Kidney (tissue), 14 donors: ENCODE data around the gene CCDC57. TPM values are rescaled to one million over a fixed set of nuclear protein-coding genes. Genes with fewer than 3 reads are reported as not detected.

Experiments used
- DNase-seq, 5 donors: peaks; one replicate each; pipeline ENCODE4 v3.0.0-alpha.2; 2013 to 2020
- FAIRE-seq: peaks from 2 replicates; lab custom pipeline; 2012; peaks lifted over from hg19 to GRCh38; lab: Jason Lieb, UNC
- H3K27ac ChIP-seq, 2 donors: one replicate each; pipeline ENCODE4 v1.7.0; 2013; ENCODE audit warnings: low read depth in 2 of 2, low read length in 2 of 2, inconsistent platforms in 1 of 2
- H3K27me3 ChIP-seq: one replicate; pipeline ENCODE4 v1.7.1; 2013; ENCODE audit warnings: low read length, inconsistent platforms; ENCODE audit not compliant: control insufficient read depth, insufficient read depth
- H3K36me3 ChIP-seq, 3 donors: one replicate each; pipeline versions ENCODE4 v1.7.0 to v1.7.1; 2013; ENCODE audit warnings: low read length in 3 of 3, control low read depth in 1 of 3, inconsistent platforms in 1 of 3; ENCODE audit not compliant: insufficient read depth in 3 of 3, control insufficient read depth in 2 of 3
- H3K4me1 ChIP-seq, 3 donors: one replicate each; pipeline versions ENCODE4 v1.7.0 to v1.7.1; 2013; ENCODE audit warnings: low read length in 3 of 3, inconsistent platforms in 1 of 3, low read depth in 1 of 3; ENCODE audit not compliant: control insufficient read depth in 2 of 3, insufficient read depth in 2 of 3
- H3K4me3 ChIP-seq, 3 donors: one replicate each; pipeline versions ENCODE4 v1.7.0 to v1.8.1; 2013; ENCODE audit warnings: low read length in 3 of 3, control low read depth in 1 of 3, inconsistent platforms in 1 of 3
- H3K9ac ChIP-seq, 3 donors: one replicate each; pipeline versions ENCODE4 v1.7.0 to v1.7.1; 2013; ENCODE audit warnings: low read length in 3 of 3, control low read depth in 1 of 3, inconsistent platforms in 1 of 3
- H3K9me3 ChIP-seq, 3 donors: one replicate each; pipeline versions ENCODE4 v1.7.0 to v1.7.1; 2013; ENCODE audit warnings: low read length in 3 of 3, control low read depth in 1 of 3, inconsistent platforms in 1 of 3; ENCODE audit not compliant: control insufficient read depth in 2 of 3, insufficient read depth in 1 of 3
- intact Hi-C: fragments of 100-400 bp; cut with DNase I; formaldehyde crosslinking; loops from one replicate; pipeline ENCODE4 v1.11.1; 2022
- polyA plus RNA-seq: library from polyadenylated mRNA; stranded (reverse); fragments of 350-450 nt; fragmentation: Illumina TruSeq; extraction: RNeasy Lipid Tissue Mini Kit (QIAGEN cat#74804); gene quantifications from one replicate; pipeline ENCODE4 v1.2.3, GENCODE V29; 2014; ENCODE audit warnings: low read depth, low replicate concordance; ENCODE audit not compliant: insufficient read depth
- total RNA-seq: library from RNA; stranded (reverse); fragmentation: NEBNext Ultra II Directional; extraction: Animal tissue kit (Norgen Biotek cat#: 25700); gene quantifications from one replicate; pipeline ENCODE4 v1.2.1, GENCODE V29; 2021
- TF ChIP-seq, protein P1 (sequence below): IDR thresholded peaks from 3 replicates; pipeline ENCODE4 v1.5.1; 2012; ENCODE audit warnings: mild to moderate bottlenecking, moderate library complexity, borderline replicate concordance; ENCODE audit not compliant: insufficient read depth; ENCODE audit errors: extremely low read depth
- donor health status: control.
- donor health status: control.
- donor health status: control.
- donor health status: control.
- donor health status: control.
- donor health status: DM: yes; HTN: yes; CAD: no.
- donor health status: Normal renal cell carcinoma (clear cell type).

The CCDC57 gene
- total and polyA plus RNA-seq, 2 donors from 2014 or later = 46.7 to 79.4 TPM

DNA sequence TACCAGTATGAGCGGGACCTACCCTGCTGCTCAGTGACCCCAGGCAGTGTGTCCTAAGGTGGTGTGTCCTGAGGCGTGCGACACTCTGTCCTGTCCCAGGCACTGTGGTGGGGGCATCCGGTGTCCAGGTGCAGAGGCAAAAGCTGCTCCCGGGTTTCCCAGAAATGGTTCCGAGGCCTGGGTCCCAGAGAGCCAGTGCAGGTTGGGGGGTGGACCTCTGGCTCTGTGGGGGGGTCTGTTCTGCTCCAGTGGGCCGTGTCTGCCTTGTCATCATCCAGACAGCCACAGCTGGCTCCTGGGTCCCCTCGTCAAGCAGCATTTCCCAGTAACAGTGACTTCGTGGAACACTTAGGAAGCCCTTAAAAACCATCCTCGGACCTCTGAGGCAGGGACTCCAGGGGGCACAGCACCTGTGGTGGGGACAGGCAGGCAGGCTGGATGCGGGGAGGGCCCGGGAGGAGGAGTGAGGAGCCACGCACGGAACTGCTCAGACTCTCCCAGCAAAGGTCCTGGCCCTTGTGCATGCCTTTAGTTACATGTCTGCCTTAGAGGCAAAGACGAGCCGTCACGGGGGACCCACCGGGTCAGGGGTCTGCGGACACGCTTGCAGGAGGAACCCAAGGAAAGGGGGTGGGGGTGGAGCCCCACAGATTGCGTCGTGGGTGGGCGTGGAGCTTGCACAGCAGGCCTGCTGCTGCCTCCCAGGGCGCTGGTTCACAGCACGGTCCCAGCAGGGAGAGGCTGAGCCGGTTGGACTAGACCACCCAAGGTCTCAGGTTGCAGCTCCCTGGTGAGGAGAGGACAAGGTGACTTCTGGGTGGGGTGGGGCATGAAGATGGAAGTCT is 21.8 kb upstream of the CCDC57 start:
- no peaks in the 10 kb centered on the region for H3K36me3 ChIP-seq
- H3K27ac ChIP-seq = no peak overlapping the region
- H3K4me3 ChIP-seq = no peak overlapping the region
- TF ChIP-seq, protein P1, sequence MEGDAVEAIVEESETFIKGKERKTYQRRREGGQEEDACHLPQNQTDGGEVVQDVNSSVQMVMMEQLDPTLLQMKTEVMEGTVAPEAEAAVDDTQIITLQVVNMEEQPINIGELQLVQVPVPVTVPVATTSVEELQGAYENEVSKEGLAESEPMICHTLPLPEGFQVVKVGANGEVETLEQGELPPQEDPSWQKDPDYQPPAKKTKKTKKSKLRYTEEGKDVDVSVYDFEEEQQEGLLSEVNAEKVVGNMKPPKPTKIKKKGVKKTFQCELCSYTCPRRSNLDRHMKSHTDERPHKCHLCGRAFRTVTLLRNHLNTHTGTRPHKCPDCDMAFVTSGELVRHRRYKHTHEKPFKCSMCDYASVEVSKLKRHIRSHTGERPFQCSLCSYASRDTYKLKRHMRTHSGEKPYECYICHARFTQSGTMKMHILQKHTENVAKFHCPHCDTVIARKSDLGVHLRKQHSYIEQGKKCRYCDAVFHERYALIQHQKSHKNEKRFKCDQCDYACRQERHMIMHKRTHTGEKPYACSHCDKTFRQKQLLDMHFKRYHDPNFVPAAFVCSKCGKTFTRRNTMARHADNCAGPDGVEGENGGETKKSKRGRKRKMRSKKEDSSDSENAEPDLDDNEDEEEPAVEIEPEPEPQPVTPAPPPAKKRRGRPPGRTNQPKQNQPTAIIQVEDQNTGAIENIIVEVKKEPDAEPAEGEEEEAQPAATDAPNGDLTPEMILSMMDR = no peak
- H3K9me3 ChIP-seq = no peaks in the 10 kb centered on the region
- intact Hi-C loops = loop anchor here (10.0 kb wide), 1 partner anchor 90 kb away; no protein-coding TSS in a partner anchor
- FAIRE-seq = no peak
- peak; percentile 70 to 88 (median 78) for DNase-seq
- H3K9ac ChIP-seq = peak overlapping the region in 1 of 3 donors; percentile 34
- peaks cover 0 to 60% (median 19%) of the 10 kb centered on the region in 3 donors for H3K4me1 ChIP-seq
- H3K27me3 ChIP-seq = no peaks in the 10 kb centered on the region

DNA sequence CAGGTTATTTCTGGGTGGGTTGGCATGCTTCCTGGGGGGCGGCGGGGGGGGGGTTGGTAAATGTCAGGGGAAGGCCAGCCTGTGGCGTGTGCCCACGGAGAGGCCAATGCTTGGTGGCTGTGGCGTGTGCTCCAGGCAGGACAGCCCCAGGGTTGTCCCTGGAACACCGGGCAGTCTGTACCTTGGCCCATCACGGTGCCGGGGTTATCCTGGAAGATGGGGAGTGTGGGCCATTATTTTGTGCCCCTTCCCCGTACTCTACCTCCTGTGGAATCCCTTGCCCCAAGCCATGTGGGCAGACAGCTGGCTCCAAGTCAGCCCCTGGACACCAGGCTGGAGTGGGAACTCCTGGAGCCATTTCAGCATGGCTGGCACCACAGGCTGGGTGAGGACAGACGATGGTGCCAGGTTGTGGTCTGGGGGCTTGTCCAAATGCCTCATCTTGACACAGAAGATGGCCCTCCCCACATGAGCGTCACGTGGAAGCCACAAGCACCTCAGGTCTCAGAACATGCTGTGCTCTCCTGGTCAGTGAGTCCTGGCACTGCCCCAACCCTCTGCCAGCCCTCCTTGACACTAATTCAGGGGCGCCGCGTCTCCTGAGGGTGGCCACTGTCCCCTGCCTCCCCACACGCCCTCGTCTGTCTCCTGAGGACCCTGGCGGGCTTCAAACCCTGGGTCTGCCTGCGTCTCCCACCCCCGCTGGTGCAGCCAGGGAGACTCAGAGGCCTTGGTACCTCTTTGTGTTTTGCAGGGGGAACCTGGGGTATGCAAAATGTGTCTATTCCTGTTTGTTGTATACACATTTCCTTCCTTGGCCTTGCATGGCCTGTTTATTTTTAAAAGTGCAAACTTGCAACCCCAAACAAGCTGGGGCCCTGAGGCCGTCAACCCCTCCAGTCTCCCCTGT is 20.5 kb upstream of the CCDC57 start:
- Histone ChIP-seq H3K27ac (no peak overlapping the region), H3K9me3 (no peaks in the 10 kb centered on the region), H3K27me3 (no peaks in the 10 kb centered on the region), H3K4me1 (peaks cover 0 to 50% (median 19%) of the 10 kb centered on the region in 3 donors), H3K9ac (no peak overlapping the region), H3K36me3 (no peaks in the 10 kb centered on the region), H3K4me3 (no peak overlapping the region)
- TF ChIP-seq, protein P1 = no peak
- intact Hi-C loops = loop anchor here (10.0 kb wide), 1 partner anchor 92 kb away; no protein-coding TSS in a partner anchor
- DNase-seq = peak in 1 of 5 donors; percentile 84
- FAIRE-seq = no peak

DNA sequence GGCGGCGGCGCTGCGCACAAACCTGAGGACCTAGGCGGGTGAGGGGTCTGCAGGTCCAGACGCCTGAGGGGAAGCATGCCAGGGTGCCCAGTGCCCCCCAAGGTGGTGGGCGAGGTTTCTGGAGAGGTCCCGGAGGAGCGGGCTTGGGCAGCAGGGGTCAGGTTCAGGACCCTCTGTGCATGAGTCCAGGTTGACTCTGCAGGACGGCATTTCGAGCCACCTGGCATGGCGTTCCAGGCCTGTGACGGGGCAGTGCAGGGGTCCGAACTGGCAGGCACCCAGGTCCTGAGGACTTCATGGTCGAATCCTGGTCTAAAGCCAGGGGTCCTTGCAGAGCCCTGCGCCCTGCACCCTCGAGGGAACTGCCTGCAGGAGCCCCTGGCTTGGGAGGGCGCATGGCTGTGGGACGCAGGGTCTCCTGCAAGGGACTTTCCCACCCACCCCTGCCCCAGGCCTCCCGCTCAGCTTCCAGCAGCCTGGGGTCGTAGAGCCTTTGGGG is 19.7 kb upstream of the CCDC57 start:
- peak overlapping the region; percentile 85 to 86 for H3K27ac ChIP-seq
- TF ChIP-seq, protein P1 = no peak
- H3K9ac ChIP-seq = peak overlapping the region in 1 of 3 donors; percentile 34
- no peaks in the 10 kb centered on the region for H3K9me3 ChIP-seq
- intact Hi-C loops = loop anchor here (10.0 kb wide), 1 partner anchor 92 kb away; no protein-coding TSS in a partner anchor
- no peaks in the 10 kb centered on the region for H3K27me3 ChIP-seq
- peaks cover 0 to 50% (median 19%) of the 10 kb centered on the region in 3 donors for H3K4me1 ChIP-seq
- FAIRE-seq (no peak), DNase-seq (no peak)
- H3K4me3 ChIP-seq = no peak overlapping the region
- no peaks in the 10 kb centered on the region for H3K36me3 ChIP-seq
